HCT116 (cell line): ENCODE measurements around the gene KATNIP. TPM values are rescaled to one million over a fixed set of nuclear protein-coding genes. Genes with fewer than 3 reads are reported as not detected.

Experiments
- ATAC-seq: fragments of 200-7000 bp; cut with Tn5 transposase; 2 replicates; pipeline ENCODE4 v1.9.1; 2020; ENCODE audit warnings: mild to moderate bottlenecking, moderate library complexity
- BruUV-seq: library from RNA; stranded (reverse); fragments of 400-500 nt; replicated peaks from 2 replicates; lab custom pipeline; 2021; lab: Mats Ljungman, UMichigan
- CTCF ChIA-PET: fragments of 300-600 bp; sonication (Branson Sonifier 250); formaldehyde crosslinking; loops from one replicate; lab custom pipeline; 2021; ENCODE audit warnings: antibody characterized with exemption; lab: Charles Lee
- POLR2A ChIA-PET: fragments of 300-600, 350-600 bp; sonication (Branson Sonifier 250); formaldehyde crosslinking; loops from one replicate; lab custom pipeline; 2021; ENCODE audit warnings: antibody characterized with exemption; lab: Charles Lee
- RAD21 ChIA-PET, 2 experiments: fragments of 300-600 bp; sonication (Branson Sonifier 250); formaldehyde crosslinking; loops; one replicate each; lab custom pipeline; 2023; ENCODE audit warnings: low total read pairs in 2 of 2; ENCODE audit not compliant: uncharacterized antibody in 2 of 2, unreplicated experiment in 2 of 2, low non-redundant PET in 1 of 2; lab: Charles Lee
- DNase-seq: peaks from one replicate; pipeline ENCODE4 v3.0.0-alpha.2; 2010; ENCODE audit warnings: low read depth, low spot score
- H2AFZ ChIP-seq: fragments of 200-600 bp; shearing (Covaris generic), sonication (generic); 2 replicates; pipeline ENCODE4 v1.6.1; 2017; ENCODE audit warnings: low read depth, mixed run types, mixed read lengths, antibody characterized with exemption, low read length; ENCODE audit not compliant: poor library complexity, severe bottlenecking
- H3K27ac ChIP-seq: 2 replicates; pipeline ENCODE4 v1.5.1; 2012; ENCODE audit warnings: low read depth, low read length
- H3K27me3 ChIP-seq: fragments of 200-600 bp; sonication (generic); 2 replicates; pipeline ENCODE4 v1.6.1; 2016; ENCODE audit warnings: mixed run types, low read length, mixed read lengths; ENCODE audit not compliant: insufficient read depth
- H3K36me3 ChIP-seq, 2 experiments: fragments of 200-500 bp in 1 of 2; fragments of 200-600 bp in 1 of 2; sonication (Bioruptor generic) in 1 of 2; sonication (generic) in 1 of 2; 2 replicates each; pipeline versions ENCODE4 v1.5.1 to v1.6.1; 2014 to 2016; ENCODE audit warnings: low read length in 2 of 2, inconsistent platforms in 1 of 2, mixed read lengths in 1 of 2, mixed run types in 1 of 2; ENCODE audit not compliant: insufficient read depth in 2 of 2, control insufficient read depth in 1 of 2
- H3K4me1 ChIP-seq, 2 experiments: fragments of 200-600 bp in 1 of 2; sonication (generic) in 1 of 2; 2 replicates each; pipeline versions ENCODE4 v1.5.1 to v1.6.1; 2012 to 2017; ENCODE audit warnings: low read length in 2 of 2, inconsistent platforms in 1 of 2, mild to moderate bottlenecking in 1 of 2, mixed read lengths in 1 of 2, mixed run types in 1 of 2, moderate library complexity in 1 of 2; ENCODE audit not compliant: insufficient read depth in 2 of 2, control insufficient read depth in 1 of 2
- H3K4me2 ChIP-seq: fragments of 200-600 bp; sonication (generic); 2 replicates; pipeline ENCODE4 v1.6.1; 2017; ENCODE audit warnings: mixed run types, low read length, mixed read lengths
- H3K4me3 ChIP-seq, 2 experiments: fragments of 200-600 bp in 1 of 2; sonication (generic) in 1 of 2; replicated peaks in 1 of 2; 2 replicates each; pipeline ENCODE4 v1.5.1; 2011 to 2016; ENCODE audit warnings: low read length in 2 of 2, control low read depth in 1 of 2, low read depth in 1 of 2, mild to moderate bottlenecking in 1 of 2, mixed read lengths in 1 of 2, mixed run types in 1 of 2
- H3K79me2 ChIP-seq: fragments of 200-600 bp; sonication (generic); 2 replicates; pipeline ENCODE4 v1.6.1; 2017; ENCODE audit warnings: mild to moderate bottlenecking, mixed run types, low read length, moderate library complexity, mixed read lengths; ENCODE audit not compliant: insufficient read depth
- H3K9ac ChIP-seq: fragments of 200-600 bp; sonication (generic); 2 replicates; pipeline ENCODE4 v1.6.1; 2016; ENCODE audit warnings: low read length, mixed read lengths
- H3K9me2 ChIP-seq: fragments of 200-600 bp; sonication (generic), shearing (Covaris generic); 2 replicates; pipeline ENCODE4 v1.6.1; 2017; ENCODE audit warnings: mixed run types, mild to moderate bottlenecking, moderate library complexity; ENCODE audit not compliant: insufficient read depth
- H3K9me3 ChIP-seq, 2 experiments: fragments of 200-500 bp in 1 of 2; fragments of 200-600 bp in 1 of 2; sonication (Bioruptor generic) in 1 of 2; sonication (generic) in 1 of 2; 2 replicates each; pipeline ENCODE4 v1.6.1; 2014 to 2017; ENCODE audit warnings: low read length in 2 of 2, mixed read lengths in 2 of 2, inconsistent platforms in 1 of 2, low read depth in 1 of 2, mild to moderate bottlenecking in 1 of 2, mixed run types in 1 of 2, moderate library complexity in 1 of 2; ENCODE audit not compliant: control insufficient read depth in 1 of 2, insufficient read depth in 1 of 2
- H4K20me1 ChIP-seq: fragments of 200-600 bp; sonication (generic), shearing (Covaris generic); 2 replicates; pipeline ENCODE4 v1.6.1; 2017; ENCODE audit warnings: mixed run types, mild to moderate bottlenecking, moderate library complexity; ENCODE audit not compliant: insufficient read depth
- CEBPB ChIP-seq: IDR thresholded peaks from 2 replicates; pipeline ENCODE4 v1.6.1; 2012; ENCODE audit warnings: low read depth
- SRF ChIP-seq: IDR thresholded peaks from 2 replicates; pipeline ENCODE4 v1.6.1; 2012; ENCODE audit warnings: low read depth
- TCF7L2 ChIP-seq: IDR thresholded peaks from 2 replicates; pipeline ENCODE4 v1.7.0; 2011; ENCODE audit warnings: borderline replicate concordance, inconsistent platforms; ENCODE audit not compliant: insufficient read depth, insufficient read length; ENCODE audit errors: extremely low read depth
- YY1 ChIP-seq: IDR thresholded peaks from 2 replicates; pipeline ENCODE4 v1.6.1; 2011; ENCODE audit warnings: low read length, low read depth, moderate library complexity, mild to moderate bottlenecking; ENCODE audit not compliant: insufficient replicate concordance; ENCODE audit errors: extremely low read depth
- ZNF274 ChIP-seq: fragments of 200-500 bp; sonication (Bioruptor generic); IDR thresholded peaks from 2 replicates; pipeline ENCODE4 v1.6.1; 2014; ENCODE audit warnings: mild to moderate bottlenecking, low read depth, low read length, inconsistent platforms
- intact Hi-C: fragments of 100-400 bp; cut with micrococcal nuclease; formaldehyde crosslinking; loops from 2 replicates; pipeline ENCODE4 v1.10.0; 2022
- total RNA-seq: library from RNA; stranded (reverse); gene quantifications from one replicate; pipeline ENCODE4 v1.2.1, GENCODE V29; 2021; ENCODE audit not compliant: unreplicated experiment
- TF ChIP-seq, protein P1 (sequence below): IDR thresholded peaks from 2 replicates; pipeline ENCODE4 v1.6.1; 2012
- TF ChIP-seq, protein P2 (sequence below): IDR thresholded peaks from 2 replicates; pipeline ENCODE4 v1.6.1; 2011; ENCODE audit warnings: mild to moderate bottlenecking, low read length, moderate library complexity; ENCODE audit not compliant: insufficient replicate concordance; ENCODE audit errors: extremely low read depth

Gene KATNIP
- total RNA-seq, 1 experiment from 2014 or later, result 23.8 TPM

DNA sequence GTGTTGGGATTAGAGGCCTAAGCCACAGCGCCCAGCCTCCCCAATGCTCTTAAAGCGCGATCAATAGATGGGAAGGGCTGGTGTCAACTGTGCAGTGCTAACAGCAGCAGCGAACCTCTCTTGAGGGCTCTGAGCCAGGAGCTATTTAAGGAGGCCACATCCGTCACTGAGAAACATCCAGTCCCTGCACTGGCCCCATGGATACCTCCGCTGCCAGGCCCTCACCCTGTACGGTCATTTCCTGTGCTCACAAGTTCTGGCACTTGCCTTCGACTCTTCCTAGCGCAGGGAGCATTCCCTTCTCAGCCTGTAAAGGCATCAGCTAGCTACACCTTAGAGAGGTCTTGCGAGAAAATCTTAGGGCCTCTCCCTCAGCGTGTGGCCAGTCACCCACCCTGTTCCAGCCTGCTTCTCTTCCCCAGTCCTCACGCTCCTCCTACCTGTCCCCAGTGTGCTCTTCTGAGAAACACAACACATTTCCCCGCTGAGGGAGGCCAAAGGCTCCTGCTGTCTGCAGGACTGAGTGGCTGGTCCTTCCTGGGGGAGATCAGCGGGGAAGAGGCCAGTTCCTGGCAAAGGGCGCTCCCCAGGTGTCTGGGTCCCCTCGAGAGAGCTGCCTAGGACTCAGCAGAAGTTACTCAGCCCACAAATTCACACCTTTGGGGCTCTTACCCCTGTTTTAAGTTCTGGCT is 28.8 kb upstream of the KATNIP start:
- ChIA-PET CTCF (no interaction called here), RAD21 (no interaction called here), POLR2A (no interaction called here)
- BruUV-seq, result no TSS peak
- Histone ChIP-seq H3K4me2 (no peak overlapping the region), H3K4me1 (no peaks in the 10 kb centered on the region), H3K36me3 (peaks cover 30 to 36% of the 10 kb centered on the region in 2 experiments), H2AFZ (no peak overlapping the region), H3K9me2 (no peaks in the 10 kb centered on the region), H3K9ac (no peak overlapping the region), H3K27me3 (no peaks in the 10 kb centered on the region), H3K27ac (no peak overlapping the region), H4K20me1 (no peaks in the 10 kb centered on the region), H3K9me3 (no peaks in the 10 kb centered on the region), H3K79me2 (no peaks in the 10 kb centered on the region), H3K4me3 (no peak overlapping the region)
- intact Hi-C loops, result no loop called here
- no peak for ATAC-seq
- no peak for DNase-seq
- TF ChIP-seq ZNF274 (no peak), YY1 (no peak), CEBPB (no peak), SRF (no peak), TCF7L2 (no peak)
- TF ChIP-seq, protein P1, sequence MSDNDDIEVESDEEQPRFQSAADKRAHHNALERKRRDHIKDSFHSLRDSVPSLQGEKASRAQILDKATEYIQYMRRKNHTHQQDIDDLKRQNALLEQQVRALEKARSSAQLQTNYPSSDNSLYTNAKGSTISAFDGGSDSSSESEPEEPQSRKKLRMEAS, result no peak
- TF ChIP-seq, protein P2, sequence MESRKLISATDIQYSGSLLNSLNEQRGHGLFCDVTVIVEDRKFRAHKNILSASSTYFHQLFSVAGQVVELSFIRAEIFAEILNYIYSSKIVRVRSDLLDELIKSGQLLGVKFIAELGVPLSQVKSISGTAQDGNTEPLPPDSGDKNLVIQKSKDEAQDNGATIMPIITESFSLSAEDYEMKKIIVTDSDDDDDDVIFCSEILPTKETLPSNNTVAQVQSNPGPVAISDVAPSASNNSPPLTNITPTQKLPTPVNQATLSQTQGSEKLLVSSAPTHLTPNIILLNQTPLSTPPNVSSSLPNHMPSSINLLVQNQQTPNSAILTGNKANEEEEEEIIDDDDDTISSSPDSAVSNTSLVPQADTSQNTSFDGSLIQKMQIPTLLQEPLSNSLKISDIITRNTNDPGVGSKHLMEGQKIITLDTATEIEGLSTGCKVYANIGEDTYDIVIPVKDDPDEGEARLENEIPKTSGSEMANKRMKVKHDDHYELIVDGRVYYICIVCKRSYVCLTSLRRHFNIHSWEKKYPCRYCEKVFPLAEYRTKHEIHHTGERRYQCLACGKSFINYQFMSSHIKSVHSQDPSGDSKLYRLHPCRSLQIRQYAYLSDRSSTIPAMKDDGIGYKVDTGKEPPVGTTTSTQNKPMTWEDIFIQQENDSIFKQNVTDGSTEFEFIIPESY, result no peak
